DOHH2 (cell line): ENCODE measurements around the gene PCNX2.

Source experiments
- H3F3A ChIP-seq: fragments of 200-600 bp; sonication (generic), shearing (Covaris generic); 2 replicates; pipeline ENCODE4 v1.6.0; 2016; ENCODE audit warnings: antibody characterized with exemption, mild to moderate bottlenecking; ENCODE audit not compliant: control insufficient read depth, insufficient read depth
- H3K27ac ChIP-seq: fragments of 200-600 bp; sonication (generic); 2 replicates; pipeline ENCODE4 v1.5.1; 2014; ENCODE audit warnings: low read depth, mild to moderate bottlenecking, low read length, moderate library complexity
- H3K27me3 ChIP-seq: fragments of 200-600 bp; sonication (generic); 2 replicates; pipeline ENCODE4 v1.6.1; 2014; ENCODE audit warnings: mild to moderate bottlenecking, low read length, mixed read lengths; ENCODE audit not compliant: control insufficient read depth
- H3K36me3 ChIP-seq: fragments of 200-600 bp; sonication (generic); 2 replicates; pipeline ENCODE4 v1.6.1; 2014; ENCODE audit warnings: mild to moderate bottlenecking, low read length, moderate library complexity, mixed read lengths; ENCODE audit not compliant: control insufficient read depth
- H3K4me1 ChIP-seq: fragments of 200-600 bp; sonication (generic); 2 replicates; pipeline ENCODE4 v1.6.1; 2014; ENCODE audit warnings: mild to moderate bottlenecking, low read length, mixed read lengths; ENCODE audit not compliant: control insufficient read depth
- H3K4me2 ChIP-seq: fragments of 200-600 bp; sonication (generic); 2 replicates; pipeline ENCODE4 v1.6.0; 2014; ENCODE audit warnings: mild to moderate bottlenecking, low read length, moderate library complexity
- H3K4me3 ChIP-seq: fragments of 200-600 bp; sonication (generic); 2 replicates; pipeline ENCODE4 v1.5.1; 2014; ENCODE audit warnings: mild to moderate bottlenecking, low read length, mixed read lengths
- H3K79me2 ChIP-seq: fragments of 200-600 bp; sonication (generic); 2 replicates; pipeline ENCODE4 v1.6.1; 2014; ENCODE audit warnings: mild to moderate bottlenecking, low read length, mixed read lengths; ENCODE audit not compliant: control insufficient read depth
- H3K9me2 ChIP-seq: fragments of 200-600 bp; sonication (generic); replicated peaks from 2 replicates; pipeline ENCODE4 v1.6.1; 2014; ENCODE audit warnings: mild to moderate bottlenecking, low read length, mixed read lengths; ENCODE audit not compliant: control insufficient read depth
- H3K9me3 ChIP-seq: fragments of 200-600 bp; sonication (generic); 2 replicates; pipeline ENCODE4 v1.6.1; 2014; ENCODE audit warnings: antibody characterized with exemption, low read length, mixed read lengths; ENCODE audit not compliant: control insufficient read depth, insufficient read depth
- H4K20me1 ChIP-seq: fragments of 200-600 bp; sonication (generic); 2 replicates; pipeline ENCODE4 v1.6.0; 2014; ENCODE audit warnings: low read depth, mild to moderate bottlenecking, antibody characterized with exemption, low read length, moderate library complexity; ENCODE audit not compliant: control insufficient read depth, insufficient read depth
- CTCF ChIP-seq: fragments of 200-600 bp; sonication (generic); IDR thresholded peaks from one replicate; pipeline ENCODE4 v1.5.1; 2014; ENCODE audit warnings: antibody characterized with exemption, mild to moderate bottlenecking, low read depth, low read length; ENCODE audit not compliant: poor library complexity, severe bottlenecking
- EZH2phosphoT487 ChIP-seq: fragments of 200-600 bp; sonication (generic); IDR thresholded peaks from 2 replicates; pipeline ENCODE4 v1.6.1; 2017; ENCODE audit warnings: borderline replicate concordance, mild to moderate bottlenecking, antibody characterized with exemption, low read length, moderate library complexity, mixed read lengths

The PCNX2 gene

GRCh38 chr1:233326319-233326718, 30.8 kb upstream of the PCNX2 start:
- Histone ChIP-seq H3K9me2 (no peaks in the 10 kb centered on the region), H3K9me3 (no peaks in the 10 kb centered on the region), H3K27ac (no peak overlapping the region), H3K27me3 (peaks cover 39% of the 10 kb centered on the region), H3K4me2 (no peak overlapping the region), H4K20me1 (0 out of 2 replicates have a peak, but pooled peaks cover 2% of the 10 kb centered on the region), H3K79me2 (no peaks in the 10 kb centered on the region), H3F3A (peaks cover 4% of the 10 kb centered on the region; the same call in 1 of the 2 replicates), H3K36me3 (no peaks in the 10 kb centered on the region), H3K4me1 (peaks cover 14% of the 10 kb centered on the region), H3K4me3 (no peak overlapping the region)
- no peak for TF ChIP-seq CTCF
- TF ChIP-seq EZH2phosphoT487 = no peak

DNA sequence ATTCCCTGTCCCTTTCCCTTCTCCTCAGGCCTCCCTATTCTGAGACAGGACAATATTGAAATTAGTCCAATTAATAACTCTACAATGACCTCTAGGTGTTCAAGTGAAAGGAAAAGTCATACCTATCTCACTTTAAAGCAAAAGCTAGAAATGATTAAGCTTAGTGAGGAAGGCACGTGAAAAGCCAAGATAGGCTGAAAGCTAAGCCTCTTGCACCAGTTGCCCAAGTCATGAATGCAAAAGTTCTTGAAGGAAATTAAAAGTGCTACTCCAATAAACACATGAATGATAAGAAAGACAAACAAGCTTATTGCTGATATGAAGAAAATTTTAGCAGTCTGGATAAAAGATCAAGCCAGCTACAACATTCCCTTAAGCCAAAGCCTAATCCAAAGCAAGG, 28.2 kb upstream of the PCNX2 start:
- Histone ChIP-seq H3K27ac (no peak overlapping the region), H3K36me3 (no peaks in the 10 kb centered on the region), H3F3A (peaks cover 4% of the 10 kb centered on the region; the same call in 1 of the 2 replicates), H3K4me2 (no peak overlapping the region), H4K20me1 (no peaks in the 10 kb centered on the region), H3K27me3 (peaks cover 31% of the 10 kb centered on the region), H3K9me3 (no peaks in the 10 kb centered on the region), H3K4me1 (peaks cover 14% of the 10 kb centered on the region), H3K9me2 (no peaks in the 10 kb centered on the region), H3K79me2 (no peaks in the 10 kb centered on the region), H3K4me3 (no peak overlapping the region)
- TF ChIP-seq EZH2phosphoT487 (no peak), CTCF (no peak)

DNA sequence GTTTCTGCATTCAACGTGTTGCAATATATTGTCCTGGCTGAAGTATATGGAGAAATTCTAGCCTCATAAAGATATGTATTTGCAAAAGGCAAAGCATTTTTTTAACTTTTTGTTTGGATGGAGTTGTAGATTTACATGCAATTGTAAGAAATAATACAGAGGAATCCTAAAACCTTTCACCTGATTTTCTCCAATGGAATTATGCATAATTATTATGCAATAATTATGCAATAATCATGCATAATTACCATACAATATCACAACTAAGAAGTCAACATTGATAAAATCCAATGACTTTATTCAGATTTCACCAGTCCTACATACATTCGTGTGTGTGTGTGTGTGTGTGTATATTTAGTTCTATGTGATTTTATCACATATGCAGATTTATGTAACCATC, 24.5 kb upstream of the PCNX2 start:
- peaks cover 31% of the 10 kb centered on the region for H3K27me3 ChIP-seq
- no peaks in the 10 kb centered on the region for H3F3A ChIP-seq
- H3K9me2 ChIP-seq = no peaks in the 10 kb centered on the region
- no peak overlapping the region for H3K4me2 ChIP-seq
- TF ChIP-seq EZH2phosphoT487 = no peak
- no peak for TF ChIP-seq CTCF
- H3K4me1 ChIP-seq = no peaks in the 10 kb centered on the region
- no peaks in the 10 kb centered on the region for H3K36me3 ChIP-seq
- H3K4me3 ChIP-seq = no peak overlapping the region
- no peak overlapping the region for H3K27ac ChIP-seq
- no peaks in the 10 kb centered on the region for H4K20me1 ChIP-seq
- no peaks in the 10 kb centered on the region for H3K79me2 ChIP-seq
- H3K9me3 ChIP-seq = no peaks in the 10 kb centered on the region

- no peak overlapping the region for H3K4me3 ChIP-seq
- H3K27me3 ChIP-seq = peaks cover 35% of the 10 kb centered on the region
- TF ChIP-seq EZH2phosphoT487 (no peak), CTCF (no peak)
- no peaks in the 10 kb centered on the region for H3K36me3 ChIP-seq
- no peak overlapping the region for H3K27ac ChIP-seq
- no peaks in the 10 kb centered on the region for H3K9me3 ChIP-seq
- no peak overlapping the region for H3K4me2 ChIP-seq
- no peaks in the 10 kb centered on the region for H3F3A ChIP-seq
- H4K20me1 ChIP-seq = no peaks in the 10 kb centered on the region
- no peaks in the 10 kb centered on the region for H3K79me2 ChIP-seq
- H3K4me1 ChIP-seq = no peaks in the 10 kb centered on the region
- no peaks in the 10 kb centered on the region for H3K9me2 ChIP-seq
Measured at GRCh38 chr1:233319272-233319671, 23.7 kb upstream of the PCNX2 start.
